ENCODE results near the gene ZNF467.

The ZNF467 gene

GRCh38 chr7:149769915-149770314, 3.5 kb downstream of the ZNF467 start:
- DNase-seq = no peak

GRCh38 chr7:149768931-149769330, 4.5 kb downstream of the ZNF467 start:
- no peak for DNase-seq

- DNase-seq = no peak
These were observed 6.3 kb downstream of the ZNF467 start for GRCh38 chr7:149767068-149767467.

GRCh38 chr7:149766135-149766675, 7.2 kb downstream of the ZNF467 start:
- no peak for DNase-seq

GRCh38 chr7:149765399-149766121, 7.8 kb downstream of the ZNF467 start:
- DNase-seq = no peak

GRCh38 chr7:149764481-149765398, 8.6 kb downstream of the ZNF467 start:
- no peak for DNase-seq

GRCh38 chr7:149763563-149764240, 9.7 kb downstream of the ZNF467 start:
- DNase-seq = no peak

- DNase-seq = no peak
These were observed 10.8 kb downstream of the ZNF467 start for GRCh38 chr7:149762610-149763009.

- DNase-seq = no peak
These were observed 11.3 kb downstream of the ZNF467 start for GRCh38 chr7:149762089-149762488.

GRCh38 chr7:149761307-149761706, 12.1 kb downstream of the ZNF467 start:
- no peak for DNase-seq

- no peak for DNase-seq
These were observed 12.8 kb downstream of the ZNF467 start for GRCh38 chr7:149760538-149760937.

- no peak for DNase-seq
These were observed 14.1 kb downstream of the ZNF467 start for GRCh38 chr7:149759093-149759860.

- DNase-seq = no peak
These were observed 19.8 kb downstream of the ZNF467 start for GRCh38 chr7:149753375-149754233.

GRCh38 chr7:149752646-149753045, 20.7 kb downstream of the ZNF467 start:
- no peak for DNase-seq

GRCh38 chr7:149751043-149751775, 22.2 kb downstream of the ZNF467 start:
- DNase-seq = no peak

- DNase-seq = no peak
These were observed 23.1 kb downstream of the ZNF467 start for GRCh38 chr7:149750122-149750845.

- no peak for DNase-seq
These were observed 25.1 kb downstream of the ZNF467 start for GRCh38 chr7:149748076-149748874.

- DNase-seq = no peak
These were observed 29.7 kb downstream of the ZNF467 start for GRCh38 chr7:149743476-149744255.
